GM10266 (cell line): Measurements from ENCODE around the gene CPN2.

Source experiments
- DNase-seq: peaks from one replicate; pipeline ENCODE4 v3.0.0; 2012; ENCODE audit errors: extremely low spot score
- TF ChIP-seq, protein P1 (sequence below): IDR thresholded peaks from 2 replicates; pipeline ENCODE4 v1.5.1; 2012; ENCODE audit warnings: mild to moderate bottlenecking, low read depth; ENCODE audit not compliant: control insufficient read depth, insufficient read depth; ENCODE audit errors: missing control alignments

CPN2 gene

DNA sequence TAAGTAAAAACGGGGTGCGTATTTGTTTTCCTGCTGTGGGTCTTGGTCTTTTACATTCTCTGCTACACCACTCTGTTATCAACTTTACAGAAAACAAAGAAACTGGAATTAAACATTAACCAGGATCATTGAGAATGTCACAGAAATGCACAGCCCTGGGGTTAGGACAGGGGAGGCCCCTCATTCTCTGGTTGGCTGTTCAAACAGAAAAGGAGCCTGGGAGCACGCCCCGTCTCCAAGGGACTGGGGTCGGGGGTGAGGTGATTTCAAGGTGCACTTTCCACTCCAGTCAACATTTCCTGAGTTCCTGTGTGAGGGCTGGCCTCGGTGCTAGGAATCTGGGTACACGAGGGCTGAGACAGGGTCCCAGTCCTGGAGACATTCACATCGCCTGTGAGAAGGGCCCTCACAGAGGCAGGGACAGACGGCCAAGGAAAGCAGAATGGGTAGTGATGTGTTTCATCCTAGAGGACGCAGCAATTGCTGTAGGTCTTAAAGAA, 30.3 kb downstream of the CPN2 start:
- TF ChIP-seq, protein P1, sequence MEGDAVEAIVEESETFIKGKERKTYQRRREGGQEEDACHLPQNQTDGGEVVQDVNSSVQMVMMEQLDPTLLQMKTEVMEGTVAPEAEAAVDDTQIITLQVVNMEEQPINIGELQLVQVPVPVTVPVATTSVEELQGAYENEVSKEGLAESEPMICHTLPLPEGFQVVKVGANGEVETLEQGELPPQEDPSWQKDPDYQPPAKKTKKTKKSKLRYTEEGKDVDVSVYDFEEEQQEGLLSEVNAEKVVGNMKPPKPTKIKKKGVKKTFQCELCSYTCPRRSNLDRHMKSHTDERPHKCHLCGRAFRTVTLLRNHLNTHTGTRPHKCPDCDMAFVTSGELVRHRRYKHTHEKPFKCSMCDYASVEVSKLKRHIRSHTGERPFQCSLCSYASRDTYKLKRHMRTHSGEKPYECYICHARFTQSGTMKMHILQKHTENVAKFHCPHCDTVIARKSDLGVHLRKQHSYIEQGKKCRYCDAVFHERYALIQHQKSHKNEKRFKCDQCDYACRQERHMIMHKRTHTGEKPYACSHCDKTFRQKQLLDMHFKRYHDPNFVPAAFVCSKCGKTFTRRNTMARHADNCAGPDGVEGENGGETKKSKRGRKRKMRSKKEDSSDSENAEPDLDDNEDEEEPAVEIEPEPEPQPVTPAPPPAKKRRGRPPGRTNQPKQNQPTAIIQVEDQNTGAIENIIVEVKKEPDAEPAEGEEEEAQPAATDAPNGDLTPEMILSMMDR: no peak
- DNase-seq: no peak

DNA sequence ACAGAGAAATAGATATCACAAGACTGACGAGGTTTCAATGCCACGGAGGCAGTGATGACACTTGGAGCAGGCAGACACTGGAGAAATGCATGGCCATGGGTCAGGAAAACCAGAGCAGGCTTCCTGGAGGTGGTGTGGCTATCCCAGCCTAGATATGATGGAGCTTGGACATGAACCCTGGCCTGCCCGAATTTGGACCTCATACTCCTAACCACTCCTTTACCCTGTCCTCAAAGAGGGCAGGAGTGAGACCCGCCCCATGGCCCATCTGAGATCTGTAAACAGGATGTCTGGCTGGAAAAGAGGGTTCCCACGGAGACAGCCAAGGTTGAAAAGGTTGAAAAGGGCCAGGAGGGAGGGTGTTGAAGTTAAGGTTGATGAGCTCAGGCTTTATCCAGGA, 31.0 kb downstream of the CPN2 start:
- TF ChIP-seq, protein P1: no peak
- DNase-seq: no peak

DNA sequence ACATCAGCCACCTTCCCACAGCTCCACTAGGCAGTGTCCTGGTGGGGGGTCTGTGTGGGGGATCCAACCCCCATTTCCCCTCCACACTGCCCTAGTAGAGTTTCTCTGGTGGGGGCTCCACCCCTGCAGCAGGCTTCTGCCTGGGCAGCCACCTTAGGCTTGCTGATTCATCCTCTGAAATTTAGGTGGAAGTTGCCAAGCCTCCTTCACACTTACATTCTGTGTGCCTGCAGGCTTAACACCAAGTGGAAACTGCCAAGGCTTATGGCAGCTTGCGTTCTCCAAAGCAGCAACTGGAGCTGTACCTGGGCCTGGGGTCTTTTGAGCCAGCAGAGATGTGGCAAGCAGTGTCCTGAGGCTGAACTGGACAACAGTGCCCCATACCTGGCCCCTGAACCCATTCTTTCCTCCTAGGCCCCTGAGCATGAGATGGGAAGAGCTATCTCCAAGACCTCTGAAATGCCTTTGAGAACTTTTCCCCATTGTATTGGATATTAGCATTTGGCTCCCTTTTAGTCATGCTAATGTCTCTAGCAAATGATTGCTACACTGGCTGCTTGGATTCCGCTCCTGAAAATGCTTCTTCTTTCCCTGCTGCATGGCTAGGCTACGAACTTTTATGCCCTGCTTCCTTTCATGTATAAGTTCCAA, 32.5 kb downstream of the CPN2 start:
- no peak for DNase-seq
- TF ChIP-seq, protein P1: no peak

DNA sequence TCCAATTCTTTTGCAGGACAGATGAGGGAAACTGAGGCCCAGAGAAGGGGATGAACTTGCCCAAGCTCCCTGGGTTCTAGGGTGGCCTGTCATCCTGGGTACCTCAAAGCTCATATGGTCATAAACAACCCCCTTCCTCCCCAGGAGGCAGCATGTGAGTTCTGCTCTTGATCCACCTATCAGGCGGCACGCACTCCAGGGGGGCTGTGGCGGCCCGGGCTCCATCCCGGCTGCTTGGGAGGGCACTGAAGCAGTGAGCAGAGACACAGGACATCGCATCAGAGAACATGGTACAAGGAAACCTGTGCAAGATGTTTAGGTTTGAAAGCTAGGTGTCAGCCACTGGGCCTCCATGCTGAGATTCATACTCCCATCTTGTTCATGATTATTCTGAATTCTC, 34.2 kb downstream of the CPN2 start:
- no peak for DNase-seq
- TF ChIP-seq, protein P1: no peak

DNA sequence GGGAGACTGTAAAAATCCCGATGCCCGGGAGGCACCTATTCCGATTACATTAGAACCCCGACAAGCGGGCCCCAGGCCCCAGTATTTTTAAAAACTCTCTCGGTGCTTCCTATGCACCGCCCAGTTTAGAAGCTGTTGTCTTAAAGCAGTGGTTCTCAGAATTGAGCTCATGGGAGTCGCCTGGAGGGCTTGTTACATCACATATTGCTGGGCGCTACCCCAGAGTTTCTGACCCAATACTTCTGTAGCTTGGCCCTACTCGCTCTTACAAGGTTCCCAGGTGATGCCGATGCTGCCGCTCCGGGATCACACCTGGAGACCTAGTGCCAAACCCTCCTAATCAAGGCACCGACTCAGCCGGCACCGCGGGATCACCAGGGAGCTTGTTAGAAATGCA, 35.2 kb downstream of the CPN2 start:
- no peak for DNase-seq
- TF ChIP-seq, protein P1: no peak

DNA sequence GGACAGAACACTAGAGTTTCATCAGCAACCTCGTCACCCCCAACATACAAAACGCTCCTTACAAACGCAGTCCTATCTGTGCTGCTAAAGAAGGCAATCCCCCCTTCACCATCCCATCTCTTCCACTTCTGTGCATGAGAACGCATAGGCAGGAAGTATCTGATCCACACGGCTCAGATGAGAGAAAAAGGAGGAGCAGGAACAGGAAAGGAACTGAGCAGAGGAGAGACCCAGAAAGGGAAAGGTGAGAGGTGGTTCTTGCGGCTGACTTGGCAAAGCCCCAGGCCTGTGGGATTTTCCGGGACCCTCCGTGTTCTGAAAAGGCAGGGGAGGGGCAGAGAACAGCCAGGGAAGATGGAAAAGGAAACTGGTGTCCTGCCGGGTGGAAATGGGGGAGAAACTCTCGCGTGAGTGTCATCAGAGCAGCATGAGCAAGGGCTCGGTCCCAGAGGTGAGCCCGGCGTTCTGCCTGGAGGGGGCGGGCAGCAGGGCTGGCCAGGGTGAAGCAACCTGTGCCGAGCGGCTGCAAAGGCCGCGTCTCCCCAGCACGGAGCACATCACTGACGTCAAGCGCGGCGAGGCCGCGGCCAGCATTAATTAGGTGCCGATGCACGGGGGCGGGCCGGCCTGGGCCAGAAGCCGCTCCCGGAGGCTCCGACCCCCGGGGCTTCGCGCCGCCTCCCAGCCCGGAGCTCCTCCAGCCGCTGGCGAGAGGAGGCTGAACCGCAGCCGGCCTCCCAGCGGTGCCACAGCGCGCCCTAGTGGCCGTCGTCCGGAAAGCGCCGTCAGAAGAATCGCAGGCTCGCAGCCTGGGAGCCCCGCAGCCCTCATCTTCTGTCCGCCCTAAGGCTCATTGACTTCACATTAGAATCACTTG, 35.8 kb downstream of the CPN2 start:
- TF ChIP-seq, protein P1: peak; percentile 100
- peak; percentile 92 for DNase-seq
